LNCAP (cell line): ENCODE data around the gene ZFC3H1.

Experiments
- TF ChIP-seq, protein P1 (sequence below): fragments of 450-650 bp; IDR thresholded peaks from 2 replicates; pipeline ENCODE4 v1.5.1; 2017; ENCODE audit warnings: mild to moderate bottlenecking

Gene ZFC3H1

DNA sequence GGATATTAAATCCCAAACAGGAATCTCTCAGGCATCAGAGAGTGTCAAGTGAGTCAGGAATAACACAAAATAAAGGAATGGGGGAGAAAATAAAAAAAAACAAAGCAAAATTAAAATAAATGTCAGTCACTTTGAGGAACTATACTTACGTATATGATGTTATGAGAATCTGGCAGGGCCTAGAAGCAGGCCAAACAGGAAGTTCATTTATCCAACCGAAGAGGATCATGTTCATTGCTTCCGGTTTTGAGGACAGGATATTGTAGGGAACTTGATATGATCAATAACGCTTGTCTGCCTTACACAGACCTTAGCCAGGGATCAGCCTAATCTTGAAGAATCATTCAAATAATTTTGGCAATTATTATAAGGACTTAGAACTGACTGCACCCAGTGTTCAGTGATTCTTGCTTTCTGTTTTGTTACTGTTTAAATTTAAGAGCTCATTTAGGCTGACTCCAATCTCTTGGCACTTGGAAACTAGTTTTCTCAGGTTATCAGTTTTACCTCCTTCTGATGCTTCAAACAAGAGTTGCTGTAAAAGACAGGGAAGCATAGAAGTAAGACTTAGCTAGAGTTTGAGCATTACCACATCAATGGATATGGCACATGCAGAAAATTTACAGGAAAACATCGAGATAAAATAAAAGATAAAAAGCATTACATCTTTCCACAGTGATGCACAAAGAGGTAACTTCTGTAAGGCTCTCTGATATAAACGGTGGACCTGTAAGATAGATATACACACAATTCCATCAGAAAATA is 53.4 kb downstream of the ZFC3H1 start:
- TF ChIP-seq, protein P1, sequence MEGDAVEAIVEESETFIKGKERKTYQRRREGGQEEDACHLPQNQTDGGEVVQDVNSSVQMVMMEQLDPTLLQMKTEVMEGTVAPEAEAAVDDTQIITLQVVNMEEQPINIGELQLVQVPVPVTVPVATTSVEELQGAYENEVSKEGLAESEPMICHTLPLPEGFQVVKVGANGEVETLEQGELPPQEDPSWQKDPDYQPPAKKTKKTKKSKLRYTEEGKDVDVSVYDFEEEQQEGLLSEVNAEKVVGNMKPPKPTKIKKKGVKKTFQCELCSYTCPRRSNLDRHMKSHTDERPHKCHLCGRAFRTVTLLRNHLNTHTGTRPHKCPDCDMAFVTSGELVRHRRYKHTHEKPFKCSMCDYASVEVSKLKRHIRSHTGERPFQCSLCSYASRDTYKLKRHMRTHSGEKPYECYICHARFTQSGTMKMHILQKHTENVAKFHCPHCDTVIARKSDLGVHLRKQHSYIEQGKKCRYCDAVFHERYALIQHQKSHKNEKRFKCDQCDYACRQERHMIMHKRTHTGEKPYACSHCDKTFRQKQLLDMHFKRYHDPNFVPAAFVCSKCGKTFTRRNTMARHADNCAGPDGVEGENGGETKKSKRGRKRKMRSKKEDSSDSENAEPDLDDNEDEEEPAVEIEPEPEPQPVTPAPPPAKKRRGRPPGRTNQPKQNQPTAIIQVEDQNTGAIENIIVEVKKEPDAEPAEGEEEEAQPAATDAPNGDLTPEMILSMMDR, result no peak

DNA sequence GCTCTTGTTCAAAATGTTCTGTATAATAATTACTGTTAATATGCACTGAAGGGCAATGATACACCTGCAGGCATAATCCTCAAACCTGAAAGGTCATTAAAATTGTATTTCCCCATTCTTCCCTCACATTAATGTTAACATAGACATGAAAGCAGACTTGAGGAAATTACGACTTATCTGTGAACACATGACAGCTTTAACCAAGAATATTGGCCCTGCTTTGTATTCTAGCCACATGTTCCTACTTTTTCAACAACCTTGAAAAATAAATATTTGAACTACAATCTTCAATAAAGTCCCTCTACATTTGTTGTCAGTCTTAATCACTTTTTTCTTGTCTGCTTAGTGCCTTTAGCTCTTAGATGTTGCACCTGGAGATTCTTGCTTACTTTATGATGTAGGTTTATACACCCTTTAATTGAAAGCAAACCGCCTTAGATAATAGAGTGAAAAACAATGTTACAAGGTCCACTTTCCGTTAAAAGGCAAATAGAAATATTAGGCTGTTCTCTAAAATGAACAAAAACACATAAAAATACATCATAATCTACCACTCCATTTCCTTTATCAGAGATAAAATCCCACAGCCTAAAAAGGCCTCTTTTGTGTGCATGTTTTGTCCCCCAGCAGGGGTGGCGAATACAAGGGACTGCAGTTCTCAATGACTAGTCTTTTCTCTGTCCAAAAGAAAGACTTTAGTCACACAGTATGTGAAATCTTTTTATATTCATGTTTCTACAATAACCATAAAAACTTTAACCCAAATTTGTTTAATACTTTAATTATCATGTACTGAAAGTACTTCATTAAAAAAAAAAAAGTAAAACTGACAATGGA is 55.9 kb downstream of the ZFC3H1 start:
- TF ChIP-seq, protein P1, result no peak

DNA sequence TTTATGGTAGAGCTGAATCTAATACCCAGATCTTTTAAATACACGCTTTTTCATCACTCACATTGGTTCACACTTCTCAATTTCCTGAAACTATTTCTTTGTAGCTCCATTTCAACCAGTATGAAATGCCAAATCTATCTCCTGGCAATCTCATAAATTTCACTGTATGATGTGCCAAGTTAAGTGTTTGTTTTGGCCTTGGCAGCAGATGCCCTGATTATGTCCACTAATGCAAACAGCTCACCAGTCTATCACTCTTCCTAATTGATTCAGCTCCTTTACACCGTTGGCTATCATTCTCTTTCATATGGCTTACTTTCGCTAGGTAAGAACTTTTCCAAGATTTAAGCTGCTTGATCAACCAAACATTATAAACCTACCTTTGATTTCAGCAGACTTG is 58.6 kb downstream of the ZFC3H1 start:
- TF ChIP-seq, protein P1, result no peak

DNA sequence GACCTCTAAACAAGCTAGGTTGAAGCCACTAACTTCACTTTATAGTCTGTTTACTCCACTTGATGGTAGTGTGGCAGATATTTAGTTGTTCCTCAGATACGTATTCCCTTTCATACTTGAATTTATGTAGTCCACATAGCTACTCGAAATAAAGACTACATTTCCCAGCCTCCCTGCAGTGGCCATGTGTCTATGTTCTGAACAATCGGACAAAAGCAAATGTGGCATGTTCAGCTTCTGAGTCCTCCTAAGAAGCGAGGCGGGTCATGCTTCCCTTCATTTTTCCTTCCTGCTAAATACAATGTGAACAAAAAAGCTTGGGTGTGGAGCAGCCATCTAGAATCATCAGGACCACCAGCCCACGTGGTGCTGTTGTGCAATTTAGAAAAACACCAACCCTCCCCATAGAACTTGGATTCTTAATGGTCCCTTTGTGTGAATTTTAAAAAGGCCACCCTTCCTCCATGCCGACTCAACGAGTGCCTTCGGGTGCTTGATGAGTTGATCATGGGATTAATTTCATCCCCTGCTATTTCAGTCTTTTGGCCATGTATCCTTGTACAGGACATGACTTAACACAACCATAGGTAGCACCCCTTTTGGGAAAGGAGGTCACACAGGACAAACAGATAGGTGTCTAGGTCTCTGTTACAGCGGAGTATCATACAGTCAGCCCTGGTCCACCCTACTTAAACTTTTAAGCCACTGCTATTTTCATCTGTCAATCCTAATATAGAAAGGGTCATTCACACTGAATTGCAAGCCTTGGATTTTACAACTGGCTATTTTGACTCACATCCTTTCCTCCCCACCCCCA is 60.7 kb downstream of the ZFC3H1 start:
- TF ChIP-seq, protein P1, result no peak

DNA sequence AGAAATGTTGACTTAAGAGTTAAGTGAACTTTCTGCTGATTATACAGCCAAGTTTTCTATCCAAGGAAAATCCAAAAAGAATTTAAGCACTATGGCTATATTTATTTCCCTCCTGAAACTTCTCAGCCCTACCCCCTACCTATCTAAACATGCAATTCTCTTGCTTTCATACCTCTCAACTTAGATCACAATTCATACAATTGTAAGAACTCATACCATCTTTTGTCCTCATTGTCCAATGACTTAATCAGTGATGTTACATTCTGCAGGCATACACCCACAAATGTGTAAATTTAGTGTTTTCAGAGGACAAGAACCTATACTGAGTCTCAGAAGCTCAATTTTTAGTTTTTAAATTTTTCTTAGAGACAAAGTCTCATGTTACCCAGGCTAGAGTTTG is 62.1 kb downstream of the ZFC3H1 start:
- TF ChIP-seq, protein P1, result no peak

DNA sequence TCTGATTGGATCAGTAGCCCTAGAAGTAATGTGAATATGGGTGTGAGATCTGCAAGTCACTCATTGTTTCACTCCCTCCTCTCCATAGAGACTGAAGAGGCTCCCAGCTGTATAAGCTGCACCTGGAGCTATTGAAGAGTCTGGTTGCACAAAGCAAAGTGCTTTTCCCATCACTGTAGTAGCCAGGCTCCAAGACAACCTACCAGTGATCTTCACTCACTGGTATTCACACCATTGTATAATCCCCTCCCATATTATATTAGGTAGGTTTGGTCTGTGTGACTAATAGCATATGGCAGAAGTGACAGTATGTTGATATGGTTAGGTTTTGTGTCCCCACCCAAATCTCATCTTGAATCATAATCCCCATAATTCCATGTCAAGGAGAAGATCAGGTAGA is 64.4 kb downstream of the ZFC3H1 start:
- TF ChIP-seq, protein P1, result no peak

DNA sequence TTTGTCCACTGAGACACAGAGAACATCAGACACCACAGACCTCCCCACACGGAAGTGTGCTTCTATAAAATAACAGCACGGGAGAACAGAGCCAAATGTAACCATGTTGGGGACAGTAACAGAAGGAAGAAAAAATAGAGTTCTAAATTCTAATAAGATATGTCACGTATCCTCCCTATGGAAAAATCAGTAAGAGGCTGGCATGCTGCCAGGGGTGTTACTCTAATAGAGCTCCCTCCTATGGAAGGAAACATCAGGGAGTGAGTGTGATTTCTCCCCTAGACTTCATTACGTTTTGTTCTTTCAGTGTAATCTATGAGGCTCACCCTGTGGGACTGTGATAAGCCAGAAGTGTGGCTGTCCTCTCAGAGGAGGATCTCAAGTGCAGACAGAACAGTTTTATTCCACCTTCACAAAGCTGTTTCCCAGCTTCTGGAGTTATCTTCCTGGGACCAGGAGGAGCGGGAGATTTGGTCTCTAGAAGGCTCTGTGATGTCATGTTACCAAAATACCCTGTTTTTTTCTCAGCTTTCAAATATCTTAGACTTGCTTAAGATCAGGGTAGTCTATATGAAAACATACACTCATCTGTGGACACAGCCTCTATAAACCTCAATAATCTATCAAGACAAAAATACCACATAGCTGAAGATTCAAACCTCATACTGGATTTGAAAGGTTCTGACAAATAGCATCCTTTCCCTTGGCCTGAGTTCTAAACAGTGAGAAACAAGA is 69.3 kb downstream of the ZFC3H1 start:
- TF ChIP-seq, protein P1, result no peak
